Pancreas (tissue), 10 donors: ENCODE results near the gene CDKN2AIPNL. TPM values are rescaled to one million over a fixed set of nuclear protein-coding genes. Genes with fewer than 3 reads are reported as not detected.
"Not testable (repeated sequence)": the region's sequence is repeated elsewhere in the genome, so short reads cannot be mapped to it uniquely, and the experiment has no call there.

Experiments used
- ATAC-seq, 4 donors: fragments of 200-7000 bp; cut with Tn5 transposase; one replicate each; pipeline versions ENCODE4 v1.8.0 to v1.9.1; 2020; ENCODE audit warnings: mild to moderate bottlenecking in 4 of 4, moderate library complexity in 4 of 4
- DNase-seq, 6 donors: peaks; one replicate each; pipeline ENCODE4 v3.0.0-alpha.2; 2020
- FAIRE-seq: peaks from 2 replicates; lab custom pipeline; 2012; peaks lifted over from hg19 to GRCh38; lab: Jason Lieb, UNC
- H3K27ac ChIP-seq, 4 donors: fragments of 200-600 bp; sonication (generic); 1 replicate in 3 of 4; 2 replicates in 1 of 4; pipeline versions ENCODE4 v1.5.0 to v1.8.0; 2020
- H3K27me3 ChIP-seq, 4 donors: fragments of 200-600 bp; one replicate each; pipeline ENCODE4 v1.8.0; 2021
- H3K36me3 ChIP-seq, 3 donors: fragments of 200-600 bp; sonication (generic) in 1 of 3; one replicate each; pipeline versions ENCODE4 v1.5.0 to v1.8.0; 2020 to 2021
- H3K4me1 ChIP-seq, 3 donors: fragments of 200-600 bp; one replicate each; pipeline ENCODE4 v1.8.0; 2021
- H3K4me3 ChIP-seq, 4 donors: fragments of 200-600 bp; sonication (generic) in 2 of 4; one replicate each; pipeline versions ENCODE4 v1.5.0 to v1.8.0; 2020 to 2021
- H3K9me3 ChIP-seq, 4 donors: fragments of 200-600 bp; one replicate each; pipeline ENCODE4 v1.8.0; 2021
- CTCF ChIP-seq, 4 donors: fragments of 200-600 bp; sonication (generic) in 3 of 4; IDR thresholded peaks; one replicate each; pipeline versions ENCODE4 v1.5.0 to v1.8.0; 2021; ENCODE audit warnings: antibody characterized with exemption in 4 of 4
- WGBS, 2 donors: extraction: QIAGEN DNeasy Blood & Tissue Kit; methylation state at CpG; one replicate each; pipeline ENCODE4 v1.1.7; 2013; 5-methylcytosine and 5-hydroxymethylcytosine counted together
- intact Hi-C, 3 donors: fragments of 100-400 bp; cut with DNase I; formaldehyde crosslinking; loops; one replicate each; pipeline versions ENCODE4 v1.11.1 to v1.14.2; 2022
- polyA plus RNA-seq, 2 donors: library from polyadenylated mRNA; stranded (reverse); fragments of 200-250 nt; gene quantifications; one replicate each; pipeline ENCODE4 v1.2.3, GENCODE V29; 2013
- total RNA-seq, 6 donors: library from RNA; stranded (reverse); fragmentation: NEBNext Ultra II Directional in 4 of 6; extraction: Animal tissue kit (Norgen Biotek cat#: 25700) in 4 of 6; gene quantifications; one replicate each; pipeline versions ENCODE4 v1.2.1 to v1.2.4, GENCODE V29; 2021 to 2023
- donor health status: healthy with polysubstance abuse.
- donor health status: DM: no; HTN: no; CAD: no; lungs with moderate emphysema.
- donor health status: DM: no; HTN: no; CAD: no.
- donor health status: control.
- donor health status: control.
- donor health status: Bipolar disorder and iron deficiency.
- donor health status: DM: yes; HTN: yes; CAD: no.
- donor health status: DM: no; HTN: no; CAD: no.
- donor health status: DM: no; HTN: no; CAD: no.
- donor health status: DM: yes; HTN: yes; CAD: no.

CDKN2AIPNL gene
- total and polyA plus RNA-seq, 8 donors = 11.9 to 42.5 (median 18.7) TPM

- no peaks in the 10 kb centered on the region for H3K4me1 ChIP-seq
- TF ChIP-seq CTCF (IDR thresholded peaks at IDR 0.05) = no peak
- no peaks in the 10 kb centered on the region for H3K27me3 ChIP-seq
- intact Hi-C loops = no loop called here
- DNase-seq (no peak), ATAC-seq (no peak), FAIRE-seq (no peak)
- no peaks in the 10 kb centered on the region for H3K9me3 ChIP-seq
- peaks cover 0 to 69% (median 31%) of the 10 kb centered on the region in 3 donors for H3K36me3 ChIP-seq
- H3K4me3 ChIP-seq = no peak overlapping the region
- 90 to 98% methylated on average over 7 of the region's 7 CpGs for WGBS, 2 donors
- no peak overlapping the region for H3K27ac ChIP-seq
These were observed 16.7 kb downstream of the CDKN2AIPNL start for GRCh38 chr5:134394932-134395331.

DNA sequence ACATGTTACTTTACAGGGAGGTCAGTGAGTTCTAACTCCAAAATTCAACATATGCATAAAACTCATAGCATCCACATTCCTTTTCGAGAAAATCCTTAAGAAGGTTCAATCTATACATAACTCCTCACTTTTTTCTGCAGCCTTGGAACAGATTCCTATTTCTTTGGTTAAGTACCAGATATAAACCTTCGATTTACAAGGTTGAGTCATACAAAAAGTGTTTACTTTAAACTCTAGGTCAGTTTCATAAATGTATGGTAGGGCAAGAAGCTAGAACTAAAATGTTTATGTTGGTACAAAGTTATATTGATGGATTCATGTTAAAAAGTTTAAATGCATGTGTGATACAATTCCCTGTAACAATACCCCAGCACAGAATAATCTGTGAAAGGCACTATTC lies 19.4 kb downstream of the CDKN2AIPNL start:
- FAIRE-seq = no peak
- Histone ChIP-seq H3K36me3 (peaks cover 3 to 95% (median 34%) of the 10 kb centered on the region in 3 donors), H3K27ac (no peak overlapping the region), H3K4me1 (no peaks in the 10 kb centered on the region), H3K9me3 (no peaks in the 10 kb centered on the region), H3K27me3 (no peaks in the 10 kb centered on the region), H3K4me3 (no peak overlapping the region)
- WGBS, 2 donors = 74 to 79% methylated on average over 2 of the region's 2 CpGs
- TF ChIP-seq CTCF (IDR thresholded peaks at IDR 0.05) = no peak
- ATAC-seq = no peak
- DNase-seq = no peak
- intact Hi-C loops = no loop called here

- no peak for TF ChIP-seq CTCF (IDR thresholded peaks at IDR 0.05)
- no peaks in the 10 kb centered on the region for H3K9me3 ChIP-seq
- no peak for ATAC-seq
- H3K4me3 ChIP-seq = no peak overlapping the region
- intact Hi-C loops = loop anchor here in 1 of 3 donors (10.0 kb wide), 1 partner anchor 187 kb away; no protein-coding TSS in a partner anchor
- 98 to 100% methylated on average over 1 of the region's 1 CpG for WGBS, 2 donors
- no peak for FAIRE-seq
- no peaks in the 10 kb centered on the region for H3K4me1 ChIP-seq
- H3K36me3 ChIP-seq = peaks cover 3 to 84% (median 31%) of the 10 kb centered on the region in 3 donors
- no peak overlapping the region for H3K27ac ChIP-seq
- DNase-seq = no peak
- H3K27me3 ChIP-seq = no peaks in the 10 kb centered on the region
These were observed 24.2 kb downstream of the CDKN2AIPNL start for GRCh38 chr5:134387443-134387842.

DNA sequence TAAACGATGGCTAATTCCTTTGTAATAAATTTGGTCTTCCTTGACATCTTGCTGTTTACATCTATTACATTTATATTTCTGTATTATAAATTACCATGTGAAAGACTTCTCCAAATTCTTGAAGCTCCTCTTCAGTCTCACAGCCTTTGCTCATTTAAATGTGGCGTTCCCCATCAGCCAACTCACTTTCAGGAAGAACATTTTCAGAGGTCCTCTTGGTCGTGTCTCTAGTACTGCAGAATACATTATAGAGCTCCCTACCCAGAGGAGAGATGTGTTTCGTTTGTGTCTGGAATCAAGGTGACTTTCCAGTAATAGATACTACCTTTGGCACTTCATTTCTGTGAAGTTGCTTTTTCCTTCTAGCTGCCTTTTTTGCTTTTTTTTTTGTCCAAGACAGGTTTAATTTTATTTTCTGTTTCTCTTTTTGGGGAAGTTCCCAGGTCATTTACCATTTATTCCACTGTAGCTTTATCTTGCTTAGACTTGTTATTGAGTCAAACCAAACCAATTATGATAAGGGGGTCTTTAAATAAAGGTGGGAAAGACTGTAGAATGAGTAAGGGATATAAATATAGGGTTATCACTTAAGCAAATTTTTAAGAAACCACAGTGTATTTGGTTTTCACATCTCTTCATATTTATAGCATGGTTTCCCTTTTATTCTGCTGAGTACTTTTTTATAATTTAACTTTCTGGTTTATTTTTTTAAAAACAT lies 27.5 kb downstream of the CDKN2AIPNL start:
- H3K36me3 ChIP-seq = peaks cover 2 to 80% (median 30%) of the 10 kb centered on the region in 3 donors
- no peak overlapping the region for H3K4me3 ChIP-seq
- no peaks in the 10 kb centered on the region for H3K9me3 ChIP-seq
- intact Hi-C loops = loop anchor here in 1 of 3 donors (10.0 kb wide), 1 partner anchor 191 kb away; no protein-coding TSS in a partner anchor
- H3K4me1 ChIP-seq = no peaks in the 10 kb centered on the region
- H3K27me3 ChIP-seq = no peaks in the 10 kb centered on the region
- DNase-seq (no peak), ATAC-seq (no peak), FAIRE-seq (no peak)
- TF ChIP-seq CTCF (IDR thresholded peaks at IDR 0.05) = no peak
- 61 to 80% methylated on average over 4 of the region's 4 CpGs for WGBS, 2 donors
- H3K27ac ChIP-seq = no peak overlapping the region

GRCh38 chr5:134382204-134382603 lies 29.5 kb downstream of the CDKN2AIPNL start:
- not testable (repeated sequence) for ATAC-seq, FAIRE-seq, H3K4me1 ChIP-seq, H3K27me3 ChIP-seq, DNase-seq, H3K9me3 ChIP-seq, H3K4me3 ChIP-seq, H3K27ac ChIP-seq
- 95 to 100% methylated on average over 2 of the region's 2 CpGs for WGBS, 2 donors
- intact Hi-C loops = loop anchor here in 1 of 3 donors (10.0 kb wide), 1 partner anchor 193 kb away; no protein-coding TSS in a partner anchor
- peaks cover 0 to 68% (median 30%) of the 10 kb centered on the region in 3 donors for H3K36me3 ChIP-seq
